Effector memory CD8-positive, alpha-beta T cell (primary cell): ENCODE measurements around the gene BARX2.

Experiments
- ATAC-seq: fragments of 150-1000 bp; cut with Tn5 transposase; replicated peaks from 2 replicates; pipeline ENCODE4 v1.10.0; 2021; ENCODE audit warnings: mild to moderate bottlenecking, moderate library complexity
- DNase-seq, 3 experiments: peaks; one replicate each; pipeline ENCODE4 v3.0.0; 2021
- H3K27ac Mint-ChIP-seq, 2 donors: one replicate each; pipeline ENCODE4 v1.8.0; 2022; ENCODE audit warnings: mild to moderate bottlenecking in 2 of 2, mixed read lengths in 2 of 2, moderate library complexity in 2 of 2
- H3K27me3 Mint-ChIP-seq, 2 donors: one replicate each; pipeline ENCODE4 v1.8.0; 2022; ENCODE audit warnings: mixed read lengths in 2 of 2
- H3K36me3 Mint-ChIP-seq: one replicate; pipeline ENCODE4 v1.8.0; 2022; ENCODE audit warnings: mild to moderate bottlenecking, moderate library complexity, mixed read lengths; ENCODE audit not compliant: insufficient read depth
- H3K4me1 Mint-ChIP-seq, 2 donors: one replicate each; pipeline ENCODE4 v1.8.0; 2022; ENCODE audit warnings: low read depth in 2 of 2, mixed read lengths in 2 of 2
- H3K4me3 Mint-ChIP-seq, 2 donors: one replicate each; pipeline ENCODE4 v1.8.0; 2022; ENCODE audit warnings: mild to moderate bottlenecking in 2 of 2, mixed read lengths in 2 of 2, moderate library complexity in 2 of 2
- H3K9me3 Mint-ChIP-seq, 2 donors: one replicate each; pipeline ENCODE4 v1.8.0; 2022; ENCODE audit warnings: mixed read lengths in 2 of 2

Gene BARX2

DNA sequence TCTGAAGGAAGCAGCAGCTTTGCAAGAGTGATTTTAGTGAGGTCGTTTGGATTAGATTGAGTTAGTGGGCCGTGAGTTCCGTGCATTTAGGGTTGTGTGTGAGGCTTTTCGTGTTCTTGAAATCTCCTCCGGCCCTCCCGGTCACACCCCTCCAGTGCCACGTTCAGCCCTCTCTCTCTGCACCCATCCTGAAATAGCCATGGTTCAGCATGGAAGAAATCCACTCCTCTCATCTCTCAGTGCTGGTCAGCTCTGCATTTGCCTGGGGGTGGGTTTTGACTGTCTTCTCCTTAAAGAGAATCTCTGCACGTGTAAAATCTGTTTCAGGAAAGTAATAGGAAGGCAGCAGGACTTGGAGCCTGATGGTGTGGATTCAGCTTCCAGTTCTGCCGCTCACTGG, 19.8 kb downstream of the BARX2 start:
- ATAC-seq, result no peak
- no peak for DNase-seq
- Mint-ChIP-seq H3K4me1 (no peaks in the 10 kb centered on the region), H3K9me3 (peaks cover 0 to under 1% of the 10 kb centered on the region in 2 donors), H3K36me3 (no peaks in the 10 kb centered on the region), H3K4me3 (no peak overlapping the region), H3K27ac (no peak overlapping the region), H3K27me3 (peaks cover 9 to 32% of the 10 kb centered on the region in 2 donors)

DNA sequence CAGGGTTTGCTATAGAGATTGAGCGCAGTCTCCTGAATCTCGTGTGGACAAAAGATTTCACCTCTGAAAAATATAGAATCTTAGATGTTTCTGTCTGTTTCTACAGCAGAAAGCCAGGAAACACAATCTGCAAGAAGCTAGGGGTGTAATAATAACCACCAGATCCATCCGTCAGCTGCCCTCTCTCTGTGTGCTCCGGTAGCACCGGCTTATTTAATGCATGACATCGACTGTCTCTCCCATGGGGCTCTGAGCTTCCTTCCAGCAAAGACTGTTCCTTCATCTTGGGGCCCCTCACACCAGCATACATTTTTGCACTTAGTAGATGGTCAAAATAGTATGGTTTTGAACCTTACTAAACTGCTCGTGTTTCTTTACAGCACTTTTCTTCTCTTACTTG, 20.2 kb downstream of the BARX2 start:
- no peaks in the 10 kb centered on the region for H3K4me1 Mint-ChIP-seq
- H3K27me3 Mint-ChIP-seq, result peaks cover 13 to 28% of the 10 kb centered on the region in 2 donors
- DNase-seq (no peak), ATAC-seq (no peak)
- H3K27ac Mint-ChIP-seq, result no peak overlapping the region
- H3K9me3 Mint-ChIP-seq, result peaks cover 0 to 2% of the 10 kb centered on the region in 2 donors
- no peak overlapping the region for H3K4me3 Mint-ChIP-seq
- H3K36me3 Mint-ChIP-seq, result no peaks in the 10 kb centered on the region

DNA sequence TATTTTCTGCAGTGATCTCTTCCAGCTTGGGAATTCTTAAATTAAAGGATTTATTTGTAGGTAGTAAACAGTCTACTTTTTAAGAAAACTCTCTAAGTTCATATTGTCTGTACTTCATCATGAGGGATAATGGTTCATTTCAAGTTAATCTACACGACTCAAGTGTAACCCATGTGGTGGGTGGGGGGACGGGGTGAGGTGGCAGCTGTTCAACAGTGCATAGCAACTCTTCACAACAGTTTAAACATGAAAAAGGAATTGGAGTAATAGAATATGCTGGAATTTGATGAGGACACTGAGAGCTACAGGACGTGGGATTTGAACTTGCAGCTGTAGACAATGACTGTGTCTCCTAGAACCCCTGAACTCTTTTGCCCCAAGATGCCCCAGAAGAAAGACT, 20.8 kb downstream of the BARX2 start:
- Mint-ChIP-seq H3K36me3 (no peaks in the 10 kb centered on the region), H3K27me3 (peaks cover 13 to 25% of the 10 kb centered on the region in 2 donors), H3K4me1 (no peaks in the 10 kb centered on the region), H3K4me3 (no peak overlapping the region), H3K9me3 (peaks cover 0 to 2% of the 10 kb centered on the region in 2 donors), H3K27ac (no peak overlapping the region)
- DNase-seq, result no peak
- no peak for ATAC-seq

DNA sequence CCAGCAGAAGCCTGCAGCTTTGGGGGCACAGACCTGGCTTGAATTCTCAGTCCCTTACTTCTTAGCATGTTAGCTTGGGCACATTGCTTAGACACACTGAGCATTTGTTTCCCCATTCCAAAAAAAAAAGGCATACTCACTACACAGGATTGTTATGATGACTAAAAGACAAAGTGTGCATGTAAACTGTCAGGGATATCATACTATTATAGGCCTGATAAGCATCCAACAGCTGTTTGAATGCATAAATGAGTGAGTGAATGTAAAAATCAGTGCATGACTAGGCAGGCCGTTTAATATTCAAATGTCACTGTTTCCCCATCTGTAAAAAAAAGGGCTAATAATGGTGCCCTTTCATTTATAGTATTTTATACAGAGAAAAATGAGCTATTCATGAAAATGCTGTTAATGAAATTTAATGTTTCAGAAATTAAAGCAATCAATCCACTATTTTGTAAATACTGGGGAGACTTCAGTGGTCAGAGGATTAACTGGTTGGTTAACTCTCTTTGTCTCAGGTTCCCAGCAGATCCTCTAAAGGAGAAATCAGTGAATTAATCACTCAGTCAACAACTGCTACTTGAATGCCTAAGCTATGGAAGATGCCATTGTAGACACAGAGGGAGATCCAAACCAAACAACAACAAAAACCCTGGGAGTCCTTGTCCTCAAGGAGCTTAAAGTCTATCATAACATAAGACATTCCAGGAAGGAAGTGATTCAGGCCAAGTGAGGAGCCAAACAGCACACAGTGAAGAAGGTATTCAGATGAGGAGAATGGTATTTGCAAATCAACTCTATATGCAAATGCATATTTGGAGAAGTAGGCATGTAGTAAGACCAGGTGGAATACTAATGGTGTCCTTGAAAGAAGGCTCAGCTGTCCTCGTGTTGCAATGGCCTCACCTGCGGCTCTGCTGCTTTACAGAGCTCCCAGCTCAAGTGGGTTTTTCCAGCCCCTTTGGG, 26.8 kb downstream of the BARX2 start:
- Mint-ChIP-seq H3K4me1 (no peaks in the 10 kb centered on the region), H3K36me3 (no peaks in the 10 kb centered on the region), H3K27ac (no peak overlapping the region), H3K27me3 (peaks cover 9 to 22% of the 10 kb centered on the region in 2 donors), H3K9me3 (peaks cover 0 to 2% of the 10 kb centered on the region in 2 donors), H3K4me3 (no peak overlapping the region)
- no peak for DNase-seq
- ATAC-seq, result no peak

DNA sequence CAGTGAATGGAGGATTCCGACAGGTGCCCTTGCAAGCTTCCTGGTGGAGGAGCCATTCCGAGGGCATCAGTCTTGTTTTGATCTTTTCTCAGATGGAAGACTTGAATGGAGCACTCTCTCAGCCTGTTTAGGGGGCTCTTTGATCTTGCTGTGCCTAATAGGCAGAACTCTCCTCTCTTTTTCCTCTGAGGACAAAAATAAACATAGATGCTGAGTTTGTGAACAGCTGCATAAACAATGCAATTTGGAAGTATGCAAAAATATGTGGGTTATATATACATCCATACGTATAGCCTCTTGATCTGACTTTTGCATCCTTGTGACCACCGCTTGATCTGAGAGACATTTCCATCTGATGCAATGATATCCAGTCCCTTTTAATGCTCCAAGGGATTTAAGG, 29.1 kb downstream of the BARX2 start:
- ATAC-seq (no peak), DNase-seq (no peak)
- Mint-ChIP-seq H3K9me3 (peaks cover 0 to 2% of the 10 kb centered on the region in 2 donors), H3K4me3 (no peak overlapping the region), H3K27ac (no peak overlapping the region), H3K36me3 (no peaks in the 10 kb centered on the region), H3K27me3 (peaks cover 13 to 32% of the 10 kb centered on the region in 2 donors), H3K4me1 (no peaks in the 10 kb centered on the region)

DNA sequence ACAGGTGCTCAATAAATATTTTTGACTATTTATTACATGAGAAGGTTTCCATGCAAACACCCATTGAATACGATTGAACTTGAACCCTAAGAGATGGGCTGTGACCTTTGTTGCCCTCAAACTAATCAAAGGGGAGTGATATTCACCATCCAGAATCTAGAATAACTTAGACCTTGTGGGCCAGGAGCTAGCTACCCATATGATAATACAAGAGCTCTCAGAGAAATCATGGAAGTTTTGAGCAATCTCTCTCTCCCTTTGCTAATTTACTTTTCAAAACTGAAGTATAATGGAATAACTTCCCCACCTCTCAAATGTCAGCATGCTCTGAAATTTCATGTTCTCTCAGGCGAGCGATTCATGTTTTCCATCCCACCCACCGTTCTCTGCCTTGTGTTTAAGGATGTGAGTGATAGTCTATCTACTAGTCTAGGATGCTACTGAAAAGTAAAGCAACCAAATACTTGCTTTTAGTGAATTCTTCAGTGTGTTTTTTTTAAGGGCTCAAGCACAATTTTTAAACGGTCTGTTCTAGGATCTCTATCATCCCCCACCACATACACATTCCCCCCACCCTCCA, 33.3 kb downstream of the BARX2 start:
- no peak overlapping the region for H3K4me3 Mint-ChIP-seq
- no peak for ATAC-seq
- no peak overlapping the region for H3K27ac Mint-ChIP-seq
- H3K27me3 Mint-ChIP-seq, result peaks cover 6 to 32% of the 10 kb centered on the region in 2 donors
- H3K9me3 Mint-ChIP-seq, result peaks cover 0 to 1% of the 10 kb centered on the region in 2 donors
- H3K4me1 Mint-ChIP-seq, result no peaks in the 10 kb centered on the region
- no peaks in the 10 kb centered on the region for H3K36me3 Mint-ChIP-seq
- DNase-seq, result no peak

DNA sequence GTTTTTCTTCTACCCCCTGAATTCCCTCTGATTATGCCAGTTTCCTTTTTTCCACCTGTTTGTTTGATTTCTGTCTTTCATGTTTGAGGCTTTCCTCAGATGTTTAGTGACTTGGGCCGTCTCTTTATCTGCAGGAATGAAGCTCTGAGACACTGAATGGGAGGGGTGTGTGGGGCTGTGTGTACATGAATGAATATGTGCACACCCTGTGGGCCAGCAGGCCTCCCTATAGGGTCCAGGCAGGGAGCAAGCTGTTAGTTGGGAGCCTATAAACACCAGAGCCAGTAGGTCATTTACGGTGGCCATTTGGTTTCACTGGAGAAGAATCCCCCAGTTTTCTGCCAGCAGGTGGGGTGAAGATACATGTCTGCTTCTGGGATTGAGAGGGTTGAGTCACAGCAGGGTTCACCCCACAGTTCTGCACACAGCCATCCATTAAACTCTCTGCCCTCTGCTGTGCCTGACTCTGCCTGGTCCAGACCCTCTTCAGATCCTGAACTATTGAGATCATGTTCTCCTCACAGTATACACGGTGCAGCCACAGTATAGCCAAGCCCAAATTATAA, 34.8 kb downstream of the BARX2 start:
- H3K4me3 Mint-ChIP-seq, result no peak overlapping the region
- peaks cover 0 to 1% of the 10 kb centered on the region in 2 donors for H3K9me3 Mint-ChIP-seq
- DNase-seq (no peak), ATAC-seq (no peak)
- no peaks in the 10 kb centered on the region for H3K36me3 Mint-ChIP-seq
- no peak overlapping the region for H3K27ac Mint-ChIP-seq
- H3K27me3 Mint-ChIP-seq, result peaks cover 6 to 25% of the 10 kb centered on the region in 2 donors
- H3K4me1 Mint-ChIP-seq, result no peaks in the 10 kb centered on the region

DNA sequence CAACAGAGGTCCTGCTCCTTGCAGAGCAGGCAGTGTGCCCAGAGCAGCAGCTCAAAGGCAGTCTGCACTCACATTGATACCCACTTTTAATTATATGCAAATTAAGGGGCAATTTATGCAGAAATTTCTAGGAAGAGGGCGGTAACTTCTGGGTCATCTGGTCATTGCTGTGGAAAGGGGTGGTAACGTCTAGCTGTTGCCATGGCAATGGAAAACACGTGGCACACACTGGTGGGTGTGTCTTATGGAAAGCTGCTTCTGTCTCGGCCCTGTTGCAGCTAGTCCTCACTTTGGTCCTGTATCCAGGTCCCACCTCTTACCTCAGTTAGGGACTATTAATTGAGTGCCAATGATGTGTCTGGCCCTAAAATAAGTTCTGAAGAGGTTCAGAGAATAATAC, 36.8 kb downstream of the BARX2 start:
- no peaks in the 10 kb centered on the region for H3K4me1 Mint-ChIP-seq
- H3K27ac Mint-ChIP-seq, result no peak overlapping the region
- ATAC-seq (no peak), DNase-seq (no peak)
- no peaks in the 10 kb centered on the region for H3K36me3 Mint-ChIP-seq
- H3K4me3 Mint-ChIP-seq, result no peak overlapping the region
- peaks cover 0 to 1% of the 10 kb centered on the region in 2 donors for H3K9me3 Mint-ChIP-seq
- peaks cover 3 to 10% of the 10 kb centered on the region in 2 donors for H3K27me3 Mint-ChIP-seq

DNA sequence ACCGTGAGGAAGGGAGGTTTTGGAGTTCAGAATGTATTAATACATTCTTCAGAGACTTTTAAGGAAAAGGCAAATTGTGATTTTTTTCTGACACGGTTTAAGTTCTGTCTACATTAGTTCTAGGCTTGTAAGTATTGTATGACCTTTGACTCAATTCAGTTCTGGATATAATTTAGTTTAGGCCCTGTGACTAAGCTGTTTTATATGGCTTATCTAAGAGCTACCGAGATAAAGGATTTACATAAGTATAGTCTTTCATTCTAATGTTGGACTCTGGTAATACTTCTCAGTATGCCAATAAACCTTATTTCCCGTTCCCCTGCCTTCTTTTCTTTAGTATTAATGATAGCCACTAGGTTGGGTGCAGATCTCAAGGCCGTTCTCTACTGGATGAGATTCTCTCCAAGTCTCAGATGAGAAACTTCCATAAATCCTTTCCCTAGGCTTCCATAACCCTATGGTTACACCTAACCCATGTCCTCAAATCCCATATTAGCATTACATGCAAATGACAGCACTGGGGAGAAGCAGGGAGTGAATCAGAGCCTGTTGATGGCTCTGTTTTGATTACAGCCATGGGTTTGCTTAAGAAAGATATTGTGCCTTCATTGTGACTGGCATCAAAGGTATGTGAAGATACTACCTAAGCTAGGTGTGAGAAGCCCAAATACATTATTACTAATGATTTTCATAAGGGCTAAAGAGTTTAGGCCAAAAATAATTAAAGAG, 38.7 kb downstream of the BARX2 start:
- DNase-seq (no peak), ATAC-seq (no peak)
- Mint-ChIP-seq H3K27ac (no peak overlapping the region), H3K9me3 (peaks cover 0 to 1% of the 10 kb centered on the region in 2 donors), H3K4me1 (no peaks in the 10 kb centered on the region), H3K36me3 (no peaks in the 10 kb centered on the region), H3K27me3 (peaks cover 0 to 2% of the 10 kb centered on the region in 2 donors), H3K4me3 (no peak overlapping the region)

DNA sequence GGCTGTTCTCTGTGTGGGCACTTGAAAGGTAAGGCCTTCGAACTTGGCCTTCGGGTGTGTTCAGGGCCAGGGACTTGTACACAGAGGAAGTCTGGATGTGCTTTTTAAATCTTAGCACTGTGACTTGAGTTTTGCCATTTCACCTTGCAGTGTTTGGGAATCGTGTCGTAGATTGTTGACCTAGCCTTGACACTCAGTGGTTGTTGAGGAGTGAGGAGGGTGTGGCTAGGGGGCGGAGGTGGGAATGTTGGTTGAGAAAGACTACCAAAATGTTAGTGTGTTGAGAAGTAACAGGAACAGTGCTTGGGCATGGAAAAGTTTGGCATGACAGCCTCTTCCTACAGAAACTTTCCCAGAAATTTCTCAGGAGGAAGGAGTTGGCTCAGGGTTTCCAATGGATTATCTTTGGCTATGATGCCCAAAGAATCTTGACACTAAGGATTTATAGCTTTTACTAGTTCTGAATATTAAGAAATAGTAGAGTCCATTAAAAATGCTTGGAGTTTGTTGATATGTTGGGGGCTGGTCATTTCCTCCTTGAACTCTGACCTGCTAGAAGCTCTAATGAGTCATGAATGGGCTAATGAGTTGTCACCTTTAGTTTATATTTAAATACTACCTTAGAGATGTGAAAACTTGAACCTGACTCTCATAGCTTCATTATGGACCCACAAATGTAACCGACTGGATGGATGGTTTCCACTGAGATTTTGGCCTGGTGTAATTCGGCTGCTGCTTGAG, 40.6 kb downstream of the BARX2 start:
- no peaks in the 10 kb centered on the region for H3K27me3 Mint-ChIP-seq
- ATAC-seq (no peak), DNase-seq (no peak)
- no peak overlapping the region for H3K27ac Mint-ChIP-seq
- no peaks in the 10 kb centered on the region for H3K4me1 Mint-ChIP-seq
- peaks cover 0 to 1% of the 10 kb centered on the region in 2 donors for H3K9me3 Mint-ChIP-seq
- H3K36me3 Mint-ChIP-seq, result no peaks in the 10 kb centered on the region
- no peak overlapping the region for H3K4me3 Mint-ChIP-seq

DNA sequence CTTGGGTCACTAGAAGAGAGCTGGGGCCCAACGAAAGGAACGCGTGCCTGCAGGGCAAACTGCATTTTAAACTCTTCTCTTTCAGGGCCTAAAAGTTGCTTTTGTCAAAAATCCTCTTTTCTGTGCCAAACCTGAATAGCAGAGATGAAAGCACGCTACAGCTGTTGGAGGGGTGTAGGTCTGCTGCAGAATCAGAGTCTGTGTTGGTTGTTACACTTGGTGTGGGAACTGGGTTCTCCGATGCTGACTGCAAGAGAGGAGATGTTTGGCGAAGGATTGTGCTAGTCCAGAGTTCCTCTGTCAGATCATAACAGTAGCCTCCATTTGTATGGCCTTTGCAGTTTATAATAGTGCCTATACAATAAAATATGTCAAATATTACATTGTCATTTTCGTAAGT, 41.8 kb downstream of the BARX2 start:
- ATAC-seq (no peak), DNase-seq (no peak)
- Mint-ChIP-seq H3K27ac (no peak overlapping the region), H3K27me3 (no peaks in the 10 kb centered on the region), H3K9me3 (no peaks in the 10 kb centered on the region), H3K4me3 (no peak overlapping the region), H3K4me1 (no peaks in the 10 kb centered on the region), H3K36me3 (no peaks in the 10 kb centered on the region)

DNA sequence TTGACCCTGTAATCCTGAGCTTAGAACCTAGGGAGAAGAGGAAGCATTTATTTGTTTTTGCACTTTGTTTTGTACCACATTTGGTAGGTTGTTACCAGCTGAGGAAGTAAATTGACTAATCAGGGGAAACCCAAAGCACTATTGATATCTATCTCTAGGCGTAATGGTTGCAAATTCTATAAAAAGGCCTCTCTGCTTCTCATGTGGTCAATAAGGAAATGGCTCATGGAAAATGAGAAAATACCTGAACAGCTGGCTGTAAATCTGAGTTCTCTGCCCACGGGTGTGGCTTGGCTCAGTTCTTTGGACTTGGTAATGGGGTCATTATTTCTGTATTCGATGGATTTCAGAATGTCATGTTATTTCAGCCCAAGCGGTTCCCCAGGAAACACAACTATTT, 42.4 kb downstream of the BARX2 start:
- H3K36me3 Mint-ChIP-seq, result no peaks in the 10 kb centered on the region
- H3K27me3 Mint-ChIP-seq, result no peaks in the 10 kb centered on the region
- H3K27ac Mint-ChIP-seq, result no peak overlapping the region
- no peak for DNase-seq
- H3K4me1 Mint-ChIP-seq, result no peaks in the 10 kb centered on the region
- no peaks in the 10 kb centered on the region for H3K9me3 Mint-ChIP-seq
- no peak overlapping the region for H3K4me3 Mint-ChIP-seq
- ATAC-seq, result no peak

DNA sequence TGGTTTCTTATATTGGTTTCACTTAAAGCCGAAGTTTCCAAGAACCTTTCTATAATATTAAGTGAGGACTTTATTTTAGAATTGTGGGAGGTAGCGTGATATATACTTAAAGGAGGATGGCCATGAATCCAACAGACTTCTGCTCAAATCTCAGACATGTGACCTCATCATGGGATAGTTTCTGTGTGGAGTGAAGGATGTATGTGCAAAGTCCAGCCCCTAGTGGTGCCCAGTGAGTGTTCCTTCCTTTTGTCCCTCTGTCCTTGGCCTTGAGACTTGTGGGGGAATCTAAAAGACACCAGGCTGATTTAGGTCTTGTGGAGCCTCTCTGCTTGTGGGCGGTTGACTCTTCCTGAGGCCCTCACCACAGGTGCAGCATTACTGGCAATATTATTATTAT, 43.7 kb downstream of the BARX2 start:
- no peak for ATAC-seq
- no peak overlapping the region for H3K27ac Mint-ChIP-seq
- no peak overlapping the region for H3K4me3 Mint-ChIP-seq

More for the DNA sequence above, 43.7 kb downstream of the BARX2 start:
- no peaks in the 10 kb centered on the region for H3K4me1 Mint-ChIP-seq
- DNase-seq, result no peak
- no peaks in the 10 kb centered on the region for H3K27me3 Mint-ChIP-seq
- H3K9me3 Mint-ChIP-seq, result peaks cover 0 to 2% of the 10 kb centered on the region in 2 donors
- H3K36me3 Mint-ChIP-seq, result no peaks in the 10 kb centered on the region
